Suprapubic skin (tissue), 3 donors: Measurements from ENCODE around the gene FOXL3.

Experiments
- POLR2A ChIP-seq, 2 donors: fragments of 450-650 bp; IDR thresholded peaks; one replicate each; pipeline ENCODE4 v1.6.1; 2017; ENCODE audit warnings: antibody characterized with exemption in 2 of 2, mild to moderate bottlenecking in 2 of 2, moderate library complexity in 2 of 2
- TF ChIP-seq, protein P1 (sequence below), 2 donors: fragments of 200-600 bp in 1 of 2; fragments of 450-650 bp in 1 of 2; sonication (generic) in 1 of 2; IDR thresholded peaks; one replicate each; pipeline ENCODE4 v1.5.1; 2016 to 2019; ENCODE audit warnings: antibody characterized with exemption in 2 of 2, mild to moderate bottlenecking in 1 of 2, moderate library complexity in 1 of 2

- TF ChIP-seq, protein P1, sequence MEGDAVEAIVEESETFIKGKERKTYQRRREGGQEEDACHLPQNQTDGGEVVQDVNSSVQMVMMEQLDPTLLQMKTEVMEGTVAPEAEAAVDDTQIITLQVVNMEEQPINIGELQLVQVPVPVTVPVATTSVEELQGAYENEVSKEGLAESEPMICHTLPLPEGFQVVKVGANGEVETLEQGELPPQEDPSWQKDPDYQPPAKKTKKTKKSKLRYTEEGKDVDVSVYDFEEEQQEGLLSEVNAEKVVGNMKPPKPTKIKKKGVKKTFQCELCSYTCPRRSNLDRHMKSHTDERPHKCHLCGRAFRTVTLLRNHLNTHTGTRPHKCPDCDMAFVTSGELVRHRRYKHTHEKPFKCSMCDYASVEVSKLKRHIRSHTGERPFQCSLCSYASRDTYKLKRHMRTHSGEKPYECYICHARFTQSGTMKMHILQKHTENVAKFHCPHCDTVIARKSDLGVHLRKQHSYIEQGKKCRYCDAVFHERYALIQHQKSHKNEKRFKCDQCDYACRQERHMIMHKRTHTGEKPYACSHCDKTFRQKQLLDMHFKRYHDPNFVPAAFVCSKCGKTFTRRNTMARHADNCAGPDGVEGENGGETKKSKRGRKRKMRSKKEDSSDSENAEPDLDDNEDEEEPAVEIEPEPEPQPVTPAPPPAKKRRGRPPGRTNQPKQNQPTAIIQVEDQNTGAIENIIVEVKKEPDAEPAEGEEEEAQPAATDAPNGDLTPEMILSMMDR (IDR thresholded peaks at IDR 0.05) = no peak
- TF ChIP-seq POLR2A (IDR thresholded peaks at IDR 0.05) = no peak
These were observed 2.3 kb downstream of the FOXL3 start for GRCh38 chr7:292226-292625.
